ENCODE results near the gene VDAC1.
A peak's percentile ranks its signal among the peaks of the same experiment; 100 is the strongest.
"Not testable (repeated sequence)": the region's sequence is repeated elsewhere in the genome, so short reads cannot be mapped to it uniquely, and the experiment has no call there.

Gene VDAC1

DNA sequence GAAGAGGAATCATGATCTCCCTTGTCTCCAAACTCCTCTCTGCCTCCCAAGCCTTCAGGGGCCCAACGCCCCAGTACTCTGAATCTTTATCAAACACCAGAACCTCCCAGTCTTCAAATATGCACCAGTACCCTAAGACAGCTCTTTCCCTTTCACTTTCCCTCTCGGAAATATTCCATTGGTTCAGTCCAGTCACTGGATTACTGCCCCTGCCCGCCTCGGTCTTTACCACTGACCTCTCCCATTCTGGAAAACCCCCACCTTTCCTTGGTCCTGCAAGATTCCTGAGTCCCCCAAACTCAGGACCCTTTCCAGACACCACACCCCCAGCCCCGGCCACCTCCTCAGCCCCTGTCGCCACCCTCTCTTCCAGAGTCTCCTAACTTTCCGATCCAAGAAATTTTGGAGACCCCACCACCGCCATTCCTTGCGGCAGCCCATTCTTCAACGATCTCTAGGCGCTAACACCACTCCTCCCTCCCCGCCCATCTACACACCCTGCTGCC is 37.0 kb downstream of the VDAC1 start:
- no peak for DNase-seq (ENCODE audit: low read depth in 2 of 2)

DNA sequence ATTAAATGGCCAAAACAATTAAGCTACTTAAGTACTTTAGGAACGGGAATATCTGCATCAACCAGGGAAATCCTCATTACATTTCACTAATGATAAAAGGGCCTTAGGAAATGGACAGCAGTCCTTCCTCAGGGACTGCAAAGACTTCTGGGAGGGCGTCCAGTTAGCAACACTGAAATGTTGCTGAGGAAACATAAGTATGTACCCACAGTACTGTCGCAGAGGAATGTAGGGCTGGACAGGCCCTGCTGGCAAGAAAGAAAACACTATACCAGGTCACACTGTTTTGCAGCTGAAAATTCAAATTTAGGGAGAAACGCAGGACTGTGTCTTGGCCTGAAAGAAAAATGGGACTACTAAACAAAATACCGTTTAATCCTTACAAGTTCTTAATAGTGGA is 37.7 kb downstream of the VDAC1 start:
- DNase-seq (ENCODE audit: low read depth in 2 of 2) = no peak

GRCh38 chr5:133966090-133966489 is 38.7 kb downstream of the VDAC1 start:
- DNase-seq (ENCODE audit: low read depth in 2 of 2) = no peak

- DNase-seq (ENCODE audit: low read depth in 2 of 2) = no peak
These were observed 41.2 kb downstream of the VDAC1 start for GRCh38 chr5:133963493-133964128.

DNA sequence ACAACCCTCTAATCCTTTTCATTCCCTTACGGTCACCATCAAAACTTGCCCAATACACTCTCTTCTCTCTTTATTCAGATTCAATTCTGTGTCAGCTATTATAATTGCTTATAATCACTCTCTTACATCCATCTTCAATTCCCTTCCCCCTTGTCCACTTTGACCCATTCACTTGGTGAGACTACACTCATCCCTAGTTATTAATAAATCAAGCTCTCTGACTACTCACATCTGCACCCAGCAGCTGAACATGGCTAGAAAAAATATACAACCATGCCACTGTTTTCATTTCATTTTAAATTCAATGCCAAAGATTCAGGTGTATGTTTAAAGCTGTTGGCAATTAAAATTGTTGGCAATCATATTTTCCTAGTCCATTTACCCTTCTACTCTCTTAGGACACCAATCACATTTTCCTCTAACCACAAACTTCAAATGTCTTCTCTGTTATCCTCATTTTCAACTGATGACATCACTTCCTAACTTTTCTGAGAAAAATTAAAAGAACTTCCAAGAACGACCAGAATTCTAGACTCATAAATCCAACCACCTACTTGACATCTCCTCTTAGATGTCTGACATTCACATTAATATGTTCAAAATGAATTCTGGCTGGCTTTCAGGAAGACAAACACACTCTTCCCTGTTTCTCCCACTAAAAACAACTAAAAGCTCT is 41.8 kb downstream of the VDAC1 start:
- no peak for DNase-seq (ENCODE audit: low read depth in 2 of 2)

DNA sequence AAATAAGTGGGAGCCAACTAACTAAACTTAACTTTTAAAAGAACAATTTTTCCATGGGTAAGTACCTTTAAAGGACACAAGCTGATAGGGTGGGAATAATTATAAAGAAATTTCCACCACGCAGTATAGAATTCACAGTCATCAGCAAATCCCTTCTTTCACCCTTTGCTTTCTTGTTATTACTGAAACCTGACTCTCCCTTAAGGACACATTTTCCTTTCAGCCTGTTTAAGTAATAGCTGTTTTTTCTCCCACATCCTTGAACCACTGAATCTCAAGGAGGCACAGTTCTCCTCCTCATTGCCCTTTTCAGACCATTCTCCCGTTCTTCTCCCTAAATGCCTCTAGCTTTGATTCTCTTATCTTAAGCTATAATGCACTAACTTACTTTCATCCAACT is 42.6 kb downstream of the VDAC1 start:
- DNase-seq (ENCODE audit: low read depth in 2 of 2) = no peak

GRCh38 chr5:133959643-133960042 is 45.1 kb downstream of the VDAC1 start:
- no peak for DNase-seq (ENCODE audit: low read depth in 2 of 2)

DNA sequence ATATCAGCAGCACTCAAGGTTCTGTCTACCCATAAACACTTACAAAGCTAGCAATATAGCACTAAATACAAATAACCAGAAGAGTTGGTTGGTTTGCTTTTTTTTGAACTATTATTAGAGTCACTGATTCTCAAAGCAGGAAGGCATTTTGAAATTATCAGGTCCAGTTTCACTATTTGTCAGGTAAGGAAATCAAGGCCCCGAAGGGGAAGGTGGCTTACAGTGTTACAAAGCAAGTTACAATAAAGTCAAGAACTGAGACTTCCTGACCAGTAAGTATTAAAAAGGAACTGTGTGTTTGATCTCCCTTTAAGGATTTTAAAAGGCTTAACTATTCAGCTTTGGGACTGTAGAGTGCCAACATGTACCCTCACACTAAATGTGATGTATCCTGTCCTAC is 47.2 kb downstream of the VDAC1 start:
- DNase-seq (ENCODE audit: low read depth in 2 of 2) = no peak

GRCh38 chr5:133957080-133957479 is 47.7 kb downstream of the VDAC1 start:
- no peak for DNase-seq (ENCODE audit: low read depth in 2 of 2)

GRCh38 chr5:133956196-133956595 is 48.6 kb downstream of the VDAC1 start:
- DNase-seq (ENCODE audit: low read depth in 2 of 2) = not testable (repeated sequence)

DNA sequence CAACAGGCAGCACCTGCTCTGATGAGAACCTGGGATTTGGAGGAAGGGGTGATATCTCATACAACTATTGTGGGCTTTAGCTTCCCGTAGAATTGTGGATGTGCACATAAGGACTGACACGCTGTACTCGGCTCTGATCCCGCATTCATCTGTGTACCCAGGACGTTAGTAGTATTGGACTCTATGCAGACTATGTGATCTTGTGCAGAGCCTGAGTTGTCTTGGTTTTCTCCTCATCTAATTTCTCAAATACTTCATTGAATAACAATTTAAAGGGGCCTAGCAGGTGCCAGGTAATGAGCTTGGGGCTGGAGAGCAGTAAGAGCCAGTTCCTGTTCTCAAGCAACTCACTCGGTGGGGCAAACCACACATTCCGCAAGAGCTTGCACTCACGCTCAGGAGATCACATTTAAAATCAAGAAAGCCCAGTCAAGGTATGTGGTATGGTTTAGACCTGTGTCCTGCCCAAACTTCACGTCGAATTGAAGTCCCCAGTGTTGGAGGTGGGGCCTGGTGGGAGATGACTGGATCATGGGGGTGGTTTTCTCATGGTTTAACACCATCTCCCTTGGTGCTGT is 51.1 kb downstream of the VDAC1 start:
- DNase-seq (ENCODE audit: low read depth in 2 of 2) = no peak

GRCh38 chr5:133952729-133953567 is 51.8 kb downstream of the VDAC1 start:
- DNase-seq (ENCODE audit: low read depth in 2 of 2) = no peak

DNA sequence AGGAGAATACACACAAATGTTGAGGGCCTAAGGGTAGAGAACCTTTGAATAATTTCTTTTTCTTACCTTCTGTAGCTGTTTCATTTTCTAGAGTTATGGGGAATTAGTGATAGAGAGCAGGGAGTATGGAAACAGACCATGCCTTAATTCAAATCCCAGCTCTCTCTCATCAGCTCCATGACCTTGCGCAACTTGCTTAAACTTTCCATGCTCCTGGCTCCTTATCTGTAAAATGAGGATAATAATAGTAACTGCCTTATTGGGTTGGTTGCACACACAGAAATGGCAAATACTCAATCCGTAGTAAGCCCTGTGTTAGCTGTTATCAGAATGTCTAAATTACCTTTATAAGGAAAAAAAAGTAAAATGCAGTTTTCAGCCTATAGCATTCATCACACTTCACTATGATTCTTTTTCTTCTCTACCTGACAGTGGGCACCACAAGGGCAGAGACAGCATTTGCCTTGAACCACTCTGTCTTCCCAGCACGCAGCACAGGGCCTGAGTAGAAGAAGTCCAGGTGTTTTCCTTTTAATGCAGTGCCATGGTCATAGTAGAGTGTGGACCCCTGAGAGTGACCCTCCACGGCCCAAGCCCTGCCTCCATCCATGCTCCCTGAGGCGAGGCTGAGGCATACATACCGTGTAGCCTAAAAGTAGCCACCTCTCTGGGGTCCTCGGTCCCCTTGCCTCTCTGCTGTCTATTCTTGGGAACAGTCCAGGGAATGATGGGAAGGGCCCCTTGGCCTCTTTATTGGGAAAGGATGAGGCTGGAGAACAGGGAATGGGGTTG is 53.8 kb downstream of the VDAC1 start:
- no peak for DNase-seq (ENCODE audit: low read depth in 2 of 2)

DNA sequence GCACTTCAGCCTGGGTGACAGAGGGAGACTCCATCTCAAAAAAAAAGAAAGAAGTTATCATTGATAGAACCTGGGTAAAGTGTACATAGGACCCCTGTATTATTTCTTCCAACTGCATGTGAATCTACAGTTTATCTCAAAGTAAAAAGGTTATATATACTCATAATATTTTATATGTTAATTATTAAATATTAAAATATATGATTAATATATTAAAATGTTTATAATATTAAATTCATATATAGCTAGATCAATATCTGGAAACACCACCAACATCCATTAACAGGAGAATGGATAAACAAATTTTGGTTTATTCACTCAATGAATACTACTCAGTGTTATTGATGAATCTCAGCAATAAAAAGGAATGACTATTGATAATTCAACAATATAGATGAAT is 56.1 kb downstream of the VDAC1 start:
- no peak for DNase-seq (ENCODE audit: low read depth in 2 of 2)

GRCh38 chr5:133947431-133947841 is 57.3 kb downstream of the VDAC1 start:
- DNase-seq (ENCODE audit: low read depth in 2 of 2) = no peak

DNA sequence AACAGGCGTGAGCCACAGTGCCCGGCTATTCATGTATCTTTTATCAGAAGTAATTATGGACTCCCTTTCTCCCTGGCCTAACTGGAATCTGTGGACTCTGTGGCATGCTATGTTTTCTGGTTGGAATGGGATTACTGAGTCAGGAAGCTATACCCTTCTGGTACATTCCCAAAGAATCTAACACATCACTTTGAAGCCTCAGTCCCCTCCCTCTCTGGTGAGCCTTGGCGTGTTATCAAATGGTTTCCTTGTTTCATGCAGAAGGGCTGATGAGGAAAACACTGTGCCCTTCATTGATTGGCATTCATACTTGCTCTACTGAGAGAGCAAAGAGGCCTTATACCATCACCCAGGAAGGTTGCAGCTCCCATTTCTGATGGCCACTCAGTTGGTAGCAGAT is 59.2 kb downstream of the VDAC1 start:
- no peak for DNase-seq (ENCODE audit: low read depth in 2 of 2)

DNA sequence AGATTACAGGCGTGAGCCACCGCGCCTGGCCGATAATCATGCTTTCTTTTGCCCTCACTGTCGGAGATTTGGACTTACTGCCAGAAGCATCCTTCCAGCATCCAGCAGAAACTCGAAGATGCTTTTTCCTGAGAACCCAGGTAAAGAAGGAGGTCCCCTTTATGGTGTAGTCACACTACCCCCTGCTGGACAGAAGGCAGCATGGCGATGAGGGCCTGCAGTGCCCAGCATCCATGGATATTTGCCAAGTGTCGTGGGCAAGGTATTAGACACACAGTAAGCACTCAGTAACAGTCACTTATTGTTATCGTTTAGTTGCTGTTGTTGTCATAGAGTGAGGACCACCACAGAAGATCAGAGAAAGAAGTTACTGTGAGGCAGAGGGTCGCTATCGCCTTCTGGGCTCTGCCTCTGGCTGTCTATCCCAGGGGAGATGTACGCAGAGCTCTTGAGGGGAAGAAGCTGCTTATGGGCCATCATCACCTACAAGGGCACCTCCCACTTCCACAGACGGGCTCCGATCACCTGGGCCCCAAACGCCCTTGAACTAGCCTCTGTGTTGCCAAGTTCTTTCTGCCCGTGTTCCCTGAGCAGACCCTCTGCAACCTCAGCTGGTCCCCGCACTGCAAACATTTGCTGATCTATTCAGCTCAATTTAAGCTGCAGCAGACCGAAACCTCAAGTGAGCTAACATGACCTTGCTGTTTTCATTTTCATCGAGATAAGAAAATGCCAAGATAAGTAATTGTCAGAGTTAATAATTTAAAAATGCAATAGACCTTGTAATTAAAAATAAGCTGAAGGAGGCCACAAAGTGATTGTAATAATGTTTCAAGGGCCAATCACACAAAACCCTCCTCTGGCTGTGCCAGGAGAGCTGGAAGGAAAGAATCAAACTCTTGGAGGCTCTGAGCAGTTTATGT is 60.3 kb downstream of the VDAC1 start:
- DNase-seq (ENCODE audit: low read depth in 2 of 2) = peak; percentile 34 to 48

- DNase-seq (ENCODE audit: low read depth in 2 of 2) = no peak
These were observed 61.3 kb downstream of the VDAC1 start for GRCh38 chr5:133943475-133943817.

GRCh38 chr5:133942614-133943474 is 61.9 kb downstream of the VDAC1 start:
- no peak for DNase-seq (ENCODE audit: low read depth in 2 of 2)
